GM23248 (cell line): ENCODE measurements around the gene HINFP. TPM values are rescaled to one million over a fixed set of nuclear protein-coding genes. Genes with fewer than 3 reads are reported as not detected.

Source experiments
- DNase-seq: peaks from one replicate; pipeline ENCODE4 v3.0.0-alpha.2; 2015
- H2AFZ ChIP-seq: fragments of 200-600 bp; sonication (generic); 2 replicates; pipeline ENCODE4 v1.6.1; 2016; ENCODE audit warnings: antibody characterized with exemption
- H3F3A ChIP-seq: fragments of 200-600 bp; sonication (generic); 2 replicates; pipeline ENCODE4 v1.6.1; 2016; ENCODE audit warnings: mild to moderate bottlenecking, antibody characterized with exemption, mixed run types; ENCODE audit not compliant: insufficient read depth
- H3K27ac ChIP-seq: fragments of 200-600 bp; sonication (generic); 2 replicates; pipeline ENCODE4 v1.5.1; 2016; ENCODE audit warnings: mild to moderate bottlenecking
- H3K27me3 ChIP-seq: fragments of 200-600 bp; sonication (generic); replicated peaks from 2 replicates; pipeline ENCODE4 v1.6.1; 2016; ENCODE audit warnings: mild to moderate bottlenecking; ENCODE audit not compliant: insufficient read depth
- H3K36me3 ChIP-seq: fragments of 200-600 bp; sonication (generic); 2 replicates; pipeline ENCODE4 v1.6.1; 2016; ENCODE audit warnings: low read depth, mild to moderate bottlenecking
- H3K4me1 ChIP-seq: fragments of 200-600 bp; sonication (generic); 2 replicates; pipeline ENCODE4 v1.6.1; 2016; ENCODE audit warnings: mild to moderate bottlenecking; ENCODE audit not compliant: insufficient read depth
- H3K4me2 ChIP-seq: fragments of 200-600 bp; sonication (generic); one replicate; pipeline ENCODE4 v1.6.1; 2016; ENCODE audit warnings: mild to moderate bottlenecking; ENCODE audit not compliant: unreplicated experiment
- H3K4me3 ChIP-seq: fragments of 200-600 bp; sonication (generic); 2 replicates; pipeline ENCODE4 v1.5.1; 2016; ENCODE audit warnings: mild to moderate bottlenecking
- H3K79me2 ChIP-seq: fragments of 200-600 bp; sonication (generic); 2 replicates; pipeline ENCODE4 v1.6.1; 2016; ENCODE audit warnings: mild to moderate bottlenecking; ENCODE audit not compliant: insufficient read depth
- H3K9ac ChIP-seq: fragments of 200-600 bp; sonication (generic); 2 replicates; pipeline ENCODE4 v1.6.1; 2016; ENCODE audit warnings: mild to moderate bottlenecking
- H3K9me2 ChIP-seq: fragments of 200-600 bp; sonication (generic); 2 replicates; pipeline ENCODE4 v1.6.1; 2016; ENCODE audit warnings: mixed run types, mild to moderate bottlenecking, moderate library complexity; ENCODE audit not compliant: insufficient read depth
- H3K9me3 ChIP-seq: fragments of 200-600 bp; sonication (generic); one replicate; pipeline ENCODE4 v1.6.1; 2017; ENCODE audit warnings: low read depth
- H4K20me1 ChIP-seq: fragments of 200-600 bp; sonication (generic); 2 replicates; pipeline ENCODE4 v1.6.0; 2016; ENCODE audit not compliant: insufficient read depth
- EZH2 ChIP-seq: fragments of 200-600 bp; sonication (generic); IDR thresholded peaks from 2 replicates; pipeline ENCODE4 v1.6.1; 2018; ENCODE audit warnings: antibody characterized with exemption, mild to moderate bottlenecking; ENCODE audit not compliant: insufficient read depth, poor library complexity, severe bottlenecking
- EZH2phosphoT487 ChIP-seq: fragments of 200-600 bp; sonication (generic); IDR thresholded peaks from 2 replicates; pipeline ENCODE4 v1.6.1; 2018; ENCODE audit warnings: antibody characterized with exemption, moderate library complexity, mild to moderate bottlenecking, low read depth; ENCODE audit not compliant: insufficient read depth
- WGBS, 2 experiments: methylation state at CpG; one replicate each; pipeline ENCODE4 v1.1.6; 2015 to 2017; ENCODE audit warnings: low lambda C conversion rate in 2 of 2, low coverage in 1 of 2; ENCODE audit errors: missing lambda C conversion rate in 2 of 2; 5-methylcytosine and 5-hydroxymethylcytosine counted together
- in situ Hi-C: fragments of 300-500 bp; cut with MboI; formaldehyde crosslinking; loops from 2 replicates; pipeline ENCODE4 v1.15.0; 2020
- polyA plus RNA-seq: library from polyadenylated mRNA; unstranded; fragments of >200 nt; fragmentation: Nextera tagmentation; extraction: Ambion mirVana; gene quantifications from 2 replicates; pipeline ENCODE4 v1.2.1, GENCODE V29; 2016
- total RNA-seq: library from RNA; depleted of rRNA; stranded (reverse); fragments of >200 nt; shearing (Covaris generic); gene quantifications from 2 replicates; pipeline ENCODE4 v1.2.3, GENCODE V29; 2014

Gene HINFP
- total and polyA plus RNA-seq, 2 experiments from 2014 or later = 8.3 to 31.8 TPM

GRCh38 chr11:119178166-119178680 is 56.8 kb downstream of the HINFP start:
- Histone ChIP-seq H3K36me3 (no peaks in the 10 kb centered on the region), H3K27me3 (no peaks in the 10 kb centered on the region), H3F3A (no peaks in the 10 kb centered on the region), H2AFZ (0 out of 2 replicates have a peak overlapping the region, but pooled peaks have one; percentile 7), H3K9me2 (no peaks in the 10 kb centered on the region), H4K20me1 (no peaks in the 10 kb centered on the region), H3K9me3 (no peaks in the 10 kb centered on the region), H3K4me3 (no peak overlapping the region), H3K4me1 (0 out of 2 replicates have a peak, but pooled peaks cover 4% of the 10 kb centered on the region), H3K79me2 (no peaks in the 10 kb centered on the region), H3K27ac (no peak overlapping the region), H3K4me2 (no peak overlapping the region), H3K9ac (no peak overlapping the region)
- WGBS, 2 experiments = 89 to 94% methylated on average over 4 of the region's 4 CpGs
- DNase-seq = no peak
- no peak for TF ChIP-seq EZH2phosphoT487
- TF ChIP-seq EZH2 = no peak
- in situ Hi-C loops = no loop called here

DNA sequence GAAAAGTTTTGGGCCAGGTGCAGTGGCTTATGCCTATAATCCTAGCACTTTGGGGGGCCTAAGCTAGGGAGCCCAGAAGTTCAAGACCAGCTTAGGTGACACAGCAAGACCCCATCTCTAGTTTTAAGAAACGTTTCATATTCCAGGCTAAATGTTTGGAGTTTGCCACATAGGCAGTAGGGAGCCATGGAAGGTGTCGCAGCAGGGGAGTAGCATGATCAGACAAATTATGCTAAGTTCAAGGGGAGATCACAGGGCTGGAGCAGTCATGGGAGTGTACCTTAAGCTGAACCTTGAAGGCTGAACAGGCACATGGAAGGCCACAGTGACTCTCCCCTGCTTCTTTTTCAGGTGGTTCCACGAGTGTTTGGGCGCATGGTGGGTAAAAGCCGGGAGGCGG is 58.0 kb downstream of the HINFP start:
- Histone ChIP-seq H4K20me1 (no peaks in the 10 kb centered on the region), H3K4me3 (no peak overlapping the region), H3K27ac (no peak overlapping the region), H3K4me1 (0 out of 2 replicates have a peak, but pooled peaks cover 4% of the 10 kb centered on the region), H3K9me2 (no peaks in the 10 kb centered on the region), H3F3A (no peaks in the 10 kb centered on the region), H3K4me2 (no peak overlapping the region), H3K9ac (no peak overlapping the region), H3K36me3 (no peaks in the 10 kb centered on the region), H3K27me3 (no peaks in the 10 kb centered on the region), H2AFZ (no peak overlapping the region), H3K79me2 (no peaks in the 10 kb centered on the region), H3K9me3 (no peaks in the 10 kb centered on the region)
- no peak for DNase-seq
- TF ChIP-seq EZH2 (no peak), EZH2phosphoT487 (no peak)
- in situ Hi-C loops = no loop called here
- 93 to 95% methylated on average over 6 of the region's 6 CpGs for WGBS, 2 experiments

DNA sequence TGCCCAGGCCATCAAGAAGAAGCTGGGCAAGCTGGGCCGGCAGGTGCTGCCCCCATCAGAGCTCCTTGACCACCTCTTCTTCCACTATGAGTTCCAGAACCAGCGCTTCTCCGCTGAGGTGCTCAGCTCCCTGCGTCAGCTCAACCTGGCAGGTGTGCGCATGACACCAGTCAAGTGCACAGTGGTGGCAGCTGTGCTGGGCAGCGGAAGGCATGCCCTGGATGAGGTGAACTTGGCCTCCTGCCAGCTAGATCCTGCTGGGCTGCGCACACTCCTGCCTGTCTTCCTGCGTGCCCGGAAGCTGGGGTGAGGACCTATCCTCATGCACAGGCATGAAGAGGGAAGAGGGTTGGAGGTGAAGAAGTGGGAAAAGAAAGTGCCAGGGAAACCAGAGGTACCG is 58.6 kb downstream of the HINFP start:
- H2AFZ ChIP-seq = no peak overlapping the region

DNA sequence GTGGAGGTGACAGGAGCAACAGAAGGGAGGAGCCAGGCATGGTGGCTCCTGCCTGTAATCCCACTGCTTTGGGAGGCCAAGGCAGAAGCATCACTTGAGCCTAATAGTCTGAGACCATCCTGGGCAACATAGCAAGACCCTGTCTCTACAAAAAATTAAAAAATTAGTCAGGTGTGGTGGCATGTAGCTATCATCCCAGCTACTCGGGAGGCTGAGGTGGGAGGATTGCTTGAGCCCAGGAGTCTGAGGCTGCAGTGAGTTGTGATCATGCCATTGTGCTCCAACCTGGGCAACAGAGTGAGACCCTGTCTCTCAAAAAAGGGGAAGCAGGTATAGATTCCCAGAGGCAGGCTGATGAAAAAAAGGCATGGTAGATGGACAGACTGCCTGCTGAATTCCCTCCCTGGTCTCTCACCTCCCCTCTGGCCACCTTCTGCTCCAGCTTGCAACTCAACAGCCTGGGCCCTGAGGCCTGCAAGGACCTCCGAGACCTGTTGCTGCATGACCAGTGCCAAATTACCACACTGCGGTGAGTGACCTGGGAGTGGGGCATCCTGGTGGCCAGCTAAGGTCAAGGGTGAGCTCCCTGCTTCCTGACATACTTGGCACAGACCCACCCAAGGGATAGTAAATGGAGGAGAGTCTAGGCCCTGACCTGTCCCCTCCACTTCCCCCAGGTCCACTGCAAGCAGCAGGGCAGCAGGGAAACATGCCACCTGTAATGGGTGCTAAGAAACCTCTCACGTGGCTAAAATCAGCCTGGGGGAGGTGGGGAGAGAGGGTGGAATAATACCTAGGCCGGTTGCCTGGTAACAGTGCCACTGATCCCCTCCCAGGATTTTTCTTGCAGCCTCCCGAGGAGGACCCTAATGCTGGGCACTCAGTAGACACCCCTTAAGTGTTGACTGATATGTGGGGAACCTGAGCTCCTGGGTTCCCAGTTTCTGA is 59.6 kb downstream of the HINFP start:
- Histone ChIP-seq H3F3A (no peaks in the 10 kb centered on the region), H3K27ac (no peak overlapping the region), H3K27me3 (no peaks in the 10 kb centered on the region), H3K4me2 (no peak overlapping the region), H2AFZ (no peak overlapping the region), H3K36me3 (no peaks in the 10 kb centered on the region), H3K4me1 (no peaks in the 10 kb centered on the region), H3K4me3 (no peak overlapping the region), H4K20me1 (no peaks in the 10 kb centered on the region), H3K9ac (no peak overlapping the region), H3K79me2 (no peaks in the 10 kb centered on the region), H3K9me2 (no peaks in the 10 kb centered on the region), H3K9me3 (no peaks in the 10 kb centered on the region)
- WGBS, 2 experiments = 81 to 84% methylated on average over 6 of the region's 6 CpGs
- in situ Hi-C loops = no loop called here
- no peak for TF ChIP-seq EZH2phosphoT487
- no peak for TF ChIP-seq EZH2
- DNase-seq = no peak

More for the DNA sequence above, 58.6 kb downstream of the HINFP start:
- Histone ChIP-seq H3K4me3 (no peak overlapping the region), H3K27ac (no peak overlapping the region), H3K79me2 (no peaks in the 10 kb centered on the region), H3K9me2 (no peaks in the 10 kb centered on the region), H3K9me3 (no peaks in the 10 kb centered on the region), H4K20me1 (no peaks in the 10 kb centered on the region), H3K27me3 (no peaks in the 10 kb centered on the region), H3F3A (no peaks in the 10 kb centered on the region), H3K9ac (no peak overlapping the region), H3K36me3 (no peaks in the 10 kb centered on the region), H3K4me2 (no peak overlapping the region), H3K4me1 (0 out of 2 replicates have a peak, but pooled peaks cover 4% of the 10 kb centered on the region)
- WGBS, 2 experiments = 87 to 91% methylated on average over 10 of the region's 10 CpGs
- TF ChIP-seq EZH2 (no peak), EZH2phosphoT487 (no peak)
- DNase-seq = no peak
- in situ Hi-C loops = no loop called here
